Measurements from ENCODE around the gene TSG101. TPM values are rescaled to one million over a fixed set of nuclear protein-coding genes. Genes with fewer than 3 reads are reported as not detected.

TSG101 gene
- total RNA-seq, 2 donors from 2014 or later = 56.3 to 67.4 TPM

DNA sequence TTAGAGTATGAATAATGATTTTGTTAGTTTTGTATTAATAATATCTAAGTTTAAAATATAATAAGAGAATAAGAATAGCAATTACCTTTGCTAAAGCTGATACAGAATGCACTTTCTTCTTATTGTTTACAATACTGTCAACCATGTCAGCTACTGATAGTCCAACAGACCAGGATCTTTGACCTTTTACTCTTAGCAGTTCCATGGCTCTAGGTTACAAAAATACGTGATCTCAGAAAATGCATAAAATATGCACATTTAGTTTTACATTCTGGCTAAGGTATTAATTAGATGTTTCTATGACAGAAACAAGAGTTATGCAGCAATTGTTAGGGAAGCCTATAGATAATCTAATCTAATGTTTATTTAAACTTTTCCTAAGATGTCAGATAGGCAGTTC, 7.5 kb upstream of the TSG101 start:
- Mint-ChIP-seq H3K9me3 (no peaks in the 10 kb centered on the region), H3K27ac (no peak overlapping the region), H3K4me3 (no peak overlapping the region), H3K4me1 (no peaks in the 10 kb centered on the region), H3K27me3 (ENCODE audit: insufficient read depth) (no peaks in the 10 kb centered on the region), H3K36me3 (ENCODE audit: low read depth) (peaks cover 7% of the 10 kb centered on the region)
- Histone ChIP-seq H3K9me3 (ENCODE audit: control insufficient read depth, low read length) (no peaks in the 10 kb centered on the region), H3K4me3 (ENCODE audit: low read length) (no peak overlapping the region), H3K27ac (ENCODE audit: low read depth, low read length) (no peak overlapping the region), H3K9ac (ENCODE audit: extremely low read depth, low read length, poor library complexity, severe bottlenecking) (no peak overlapping the region), H3K27me3 (ENCODE audit: control insufficient read depth, insufficient read depth, low read length, poor library complexity, severe bottlenecking) (no peaks in the 10 kb centered on the region), H3K4me1 (ENCODE audit: control insufficient read depth, insufficient read depth, low read length) (no peaks in the 10 kb centered on the region), H3K36me3 (ENCODE audit: control insufficient read depth, insufficient read depth, low read length) (peaks cover 30% of the 10 kb centered on the region)
- DNase-seq = no peak
- WGBS, 2 experiments (ENCODE audit: insufficient coverage in 1 of 2, insufficient read length in 1 of 2) = 100% methylated on average over 1 of the region's 1 CpG
- TF ChIP-seq, protein P1, sequence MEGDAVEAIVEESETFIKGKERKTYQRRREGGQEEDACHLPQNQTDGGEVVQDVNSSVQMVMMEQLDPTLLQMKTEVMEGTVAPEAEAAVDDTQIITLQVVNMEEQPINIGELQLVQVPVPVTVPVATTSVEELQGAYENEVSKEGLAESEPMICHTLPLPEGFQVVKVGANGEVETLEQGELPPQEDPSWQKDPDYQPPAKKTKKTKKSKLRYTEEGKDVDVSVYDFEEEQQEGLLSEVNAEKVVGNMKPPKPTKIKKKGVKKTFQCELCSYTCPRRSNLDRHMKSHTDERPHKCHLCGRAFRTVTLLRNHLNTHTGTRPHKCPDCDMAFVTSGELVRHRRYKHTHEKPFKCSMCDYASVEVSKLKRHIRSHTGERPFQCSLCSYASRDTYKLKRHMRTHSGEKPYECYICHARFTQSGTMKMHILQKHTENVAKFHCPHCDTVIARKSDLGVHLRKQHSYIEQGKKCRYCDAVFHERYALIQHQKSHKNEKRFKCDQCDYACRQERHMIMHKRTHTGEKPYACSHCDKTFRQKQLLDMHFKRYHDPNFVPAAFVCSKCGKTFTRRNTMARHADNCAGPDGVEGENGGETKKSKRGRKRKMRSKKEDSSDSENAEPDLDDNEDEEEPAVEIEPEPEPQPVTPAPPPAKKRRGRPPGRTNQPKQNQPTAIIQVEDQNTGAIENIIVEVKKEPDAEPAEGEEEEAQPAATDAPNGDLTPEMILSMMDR (conservative IDR thresholded peaks at IDR 0.05) = no peak

DNA sequence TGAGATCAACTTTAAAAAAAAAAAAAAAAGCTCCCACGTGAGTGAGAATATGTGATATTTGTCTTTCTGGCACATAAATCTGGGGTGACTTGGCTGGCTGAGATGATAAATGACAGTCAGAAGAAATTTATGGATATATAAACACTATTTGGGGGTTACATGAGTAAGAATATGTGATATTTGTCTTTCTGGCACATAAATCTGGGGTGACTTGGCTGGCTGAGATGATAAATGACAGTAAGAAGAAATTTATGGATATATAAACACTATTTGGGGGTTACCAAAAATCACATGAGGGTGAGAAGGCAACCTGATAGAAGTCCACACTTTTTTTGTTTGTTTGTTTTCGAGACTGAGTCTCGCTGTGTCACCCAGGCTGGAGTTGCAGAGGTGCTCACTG, 6.6 kb upstream of the TSG101 start:
- Histone ChIP-seq H3K9me3 (ENCODE audit: control insufficient read depth, low read length) (no peaks in the 10 kb centered on the region), H3K27ac (ENCODE audit: low read depth, low read length) (no peak overlapping the region), H3K4me3 (ENCODE audit: low read length) (no peak overlapping the region), H3K27me3 (ENCODE audit: control insufficient read depth, insufficient read depth, low read length, poor library complexity, severe bottlenecking) (no peaks in the 10 kb centered on the region), H3K9ac (ENCODE audit: extremely low read depth, low read length, poor library complexity, severe bottlenecking) (no peak overlapping the region), H3K4me1 (ENCODE audit: control insufficient read depth, insufficient read depth, low read length) (no peaks in the 10 kb centered on the region), H3K36me3 (ENCODE audit: control insufficient read depth, insufficient read depth, low read length) (peaks cover 30% of the 10 kb centered on the region)
- H3K9me3 Mint-ChIP-seq = no peaks in the 10 kb centered on the region
- no peak for DNase-seq
- TF ChIP-seq, protein P1 (conservative IDR thresholded peaks at IDR 0.05) = no peak
- no peak overlapping the region for H3K4me3 Mint-ChIP-seq
- WGBS, 2 experiments (ENCODE audit: insufficient coverage in 1 of 2, insufficient read length in 1 of 2) = 94 to 100% methylated on average over 2 to 3 of the region's 3 CpGs
- no peaks in the 10 kb centered on the region for H3K4me1 Mint-ChIP-seq
- peaks cover 7% of the 10 kb centered on the region for H3K36me3 Mint-ChIP-seq (ENCODE audit: low read depth)
- H3K27me3 Mint-ChIP-seq (ENCODE audit: insufficient read depth) = no peaks in the 10 kb centered on the region
- no peak overlapping the region for H3K27ac Mint-ChIP-seq

DNA sequence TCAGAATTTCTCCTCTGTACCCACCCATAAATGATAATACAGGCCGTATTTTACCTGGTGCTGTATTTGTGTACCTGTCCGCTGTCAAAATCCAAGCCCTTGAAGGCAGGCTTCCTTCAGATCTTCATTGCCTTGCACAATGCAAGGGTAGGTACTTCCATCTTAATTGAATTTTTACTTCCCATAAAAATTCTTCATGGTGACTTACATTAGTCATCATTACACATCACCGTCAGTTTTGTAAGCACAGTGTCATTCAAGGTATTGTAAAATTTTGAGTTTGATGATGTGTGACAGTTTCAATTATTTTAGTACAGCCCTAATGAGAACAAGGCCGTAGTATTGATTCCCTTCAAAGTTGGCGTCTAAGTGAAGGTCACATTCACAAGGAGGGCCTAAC, 770 bp upstream of the TSG101 start:
- peaks cover 11% of the 10 kb centered on the region for H3K4me1 Mint-ChIP-seq
- Histone ChIP-seq H3K27ac (ENCODE audit: low read depth, low read length) (peak overlapping the region; percentile 97), H3K36me3 (ENCODE audit: control insufficient read depth, insufficient read depth, low read length) (peaks cover 19% of the 10 kb centered on the region), H3K9me3 (ENCODE audit: control insufficient read depth, low read length) (no peaks in the 10 kb centered on the region), H3K27me3 (ENCODE audit: control insufficient read depth, insufficient read depth, low read length, poor library complexity, severe bottlenecking) (no peaks in the 10 kb centered on the region), H3K4me3 (ENCODE audit: low read length) (peak overlapping the region; percentile 97), H3K9ac (ENCODE audit: extremely low read depth, low read length, poor library complexity, severe bottlenecking) (peak overlapping the region; percentile 92), H3K4me1 (ENCODE audit: control insufficient read depth, insufficient read depth, low read length) (no peaks in the 10 kb centered on the region)
- no peaks in the 10 kb centered on the region for H3K9me3 Mint-ChIP-seq
- no peaks in the 10 kb centered on the region for H3K27me3 Mint-ChIP-seq (ENCODE audit: insufficient read depth)
- 37 to 57% methylated on average over 3 to 5 of the region's 5 CpGs for WGBS, 2 experiments (ENCODE audit: insufficient coverage in 1 of 2, insufficient read length in 1 of 2)
- DNase-seq = no peak
- H3K4me3 Mint-ChIP-seq = peak overlapping the region; percentile 91
- TF ChIP-seq, protein P1 (conservative IDR thresholded peaks at IDR 0.05) = no peak
- H3K27ac Mint-ChIP-seq = peak overlapping the region; percentile 99
- H3K36me3 Mint-ChIP-seq (ENCODE audit: low read depth) = peaks cover 10% of the 10 kb centered on the region

All from endodermal cell (in vitro differentiated cells).